SH-SY5Y (cell line): ENCODE results near the gene OSBPL10.

Experiments
- GATA2 ChIP-seq: IDR thresholded peaks from 2 replicates; pipeline ENCODE4 v1.6.1; 2011; ENCODE audit warnings: mild to moderate bottlenecking, low read depth, low read length
- GATA3 ChIP-seq: IDR thresholded peaks from 2 replicates; pipeline ENCODE4 v1.6.1; 2011; ENCODE audit warnings: low read depth, mild to moderate bottlenecking, low read length, moderate library complexity

GRCh38 chr3:31979001-31979697 is 1.9 kb downstream of the OSBPL10 start:
- TF ChIP-seq GATA2: no peak
- TF ChIP-seq GATA3: no peak
